ENCODE measurements around the gene KRTAP10-10. TPM values are rescaled to one million over a fixed set of nuclear protein-coding genes. Genes with fewer than 3 reads are reported as not detected.
"Not testable (repeated sequence)": the region's sequence is repeated elsewhere in the genome, so short reads cannot be mapped to it uniquely, and the experiment has no call there.

Gene KRTAP10-10
- total RNA-seq, 1 donor from 2014 or later = not detected

GRCh38 chr21:44590311-44590721 is 46.8 kb upstream of the KRTAP10-10 start:
- no peak overlapping the region for H2AFZ ChIP-seq (replicated peaks)
- H3K4me1 Mint-ChIP-seq = peaks cover 15% of the 10 kb centered on the region
- no peaks in the 10 kb centered on the region for H3F3A ChIP-seq (ENCODE audit: low read depth)
- H3K9ac ChIP-seq = no peak overlapping the region
- peaks cover 2% of the 10 kb centered on the region for H3K27me3 Mint-ChIP-seq (ENCODE audit: insufficient read depth, low read depth)
- no peaks in the 10 kb centered on the region for H3K9me3 ChIP-seq (ENCODE audit: low read depth)
- H3K36me3 Mint-ChIP-seq = no peaks in the 10 kb centered on the region
- no peak for DNase-seq (ENCODE audit: low spot score)
- H3K4me3 ChIP-seq = no peak overlapping the region
- H3K9me3 Mint-ChIP-seq = peaks cover 3% of the 10 kb centered on the region
- H3K79me2 ChIP-seq (ENCODE audit: low read depth) = no peaks in the 10 kb centered on the region
- TF ChIP-seq EZH2 (IDR thresholded peaks at IDR 0.05) (no peak), EZH2phosphoT487 (IDR thresholded peaks at IDR 0.05) (no peak), CTCF (IDR thresholded peaks at IDR 0.05) (no peak)
- H3K4me3 Mint-ChIP-seq = peak overlapping the region; percentile 41
- no peak overlapping the region for H3K27ac ChIP-seq
- H3K36me3 ChIP-seq = no peaks in the 10 kb centered on the region
- H3K4me1 ChIP-seq = peaks cover 5% of the 10 kb centered on the region
- H3K4me2 ChIP-seq = no peak overlapping the region
- H3K27ac Mint-ChIP-seq = no peak overlapping the region
- no peaks in the 10 kb centered on the region for H4K20me1 ChIP-seq (ENCODE audit: low read depth)
- no peaks in the 10 kb centered on the region for H3K27me3 ChIP-seq

- not testable (repeated sequence) for H3K27ac ChIP-seq; DNase-seq (ENCODE audit: low spot score); H4K20me1 ChIP-seq (ENCODE audit: low read depth); H2AFZ ChIP-seq (replicated peaks); H3K4me1 ChIP-seq; H3K9ac ChIP-seq; H3K4me3 Mint-ChIP-seq; H3F3A ChIP-seq (ENCODE audit: low read depth); H3K36me3 ChIP-seq; H3K4me2 ChIP-seq; H3K79me2 ChIP-seq (ENCODE audit: low read depth); H3K9me3 Mint-ChIP-seq; H3K27me3 Mint-ChIP-seq (ENCODE audit: insufficient read depth, low read depth); H3K27ac Mint-ChIP-seq; H3K9me3 ChIP-seq (ENCODE audit: low read depth); H3K27me3 ChIP-seq; H3K36me3 Mint-ChIP-seq; H3K4me3 ChIP-seq
- peaks cover 15% of the 10 kb centered on the region for H3K4me1 Mint-ChIP-seq
These were observed 46.0 kb upstream of the KRTAP10-10 start for GRCh38 chr21:44590897-44591800.

- H3K79me2 ChIP-seq (ENCODE audit: low read depth); DNase-seq (ENCODE audit: low spot score); H3K36me3 ChIP-seq; H3K9me3 ChIP-seq (ENCODE audit: low read depth); H3K27ac ChIP-seq; H3K4me1 ChIP-seq; H3K36me3 Mint-ChIP-seq; H3F3A ChIP-seq (ENCODE audit: low read depth); H3K4me3 Mint-ChIP-seq; H3K27me3 ChIP-seq; H3K9me3 Mint-ChIP-seq; H2AFZ ChIP-seq (replicated peaks); H3K27me3 Mint-ChIP-seq (ENCODE audit: insufficient read depth, low read depth); H3K4me3 ChIP-seq; H3K4me2 ChIP-seq; H4K20me1 ChIP-seq (ENCODE audit: low read depth); H3K9ac ChIP-seq; H3K27ac Mint-ChIP-seq: not testable (repeated sequence)
- H3K4me1 Mint-ChIP-seq = peaks cover 15% of the 10 kb centered on the region
These were observed 45.4 kb upstream of the KRTAP10-10 start for GRCh38 chr21:44591801-44592130.

- Histone ChIP-seq H3K4me1 (peaks cover 12% of the 10 kb centered on the region), H2AFZ (replicated peaks) (peak within 1 kb of the TSS; percentile 42), H3K9me3 (ENCODE audit: low read depth) (no peaks in the 10 kb centered on the region), H3K4me3 (no peak within 1 kb of the TSS), H3K36me3 (no peaks in the 10 kb centered on the region), H3K9ac (no peak within 1 kb of the TSS), H3K79me2 (ENCODE audit: low read depth) (no peaks in the 10 kb centered on the region), H3F3A (ENCODE audit: low read depth) (peaks cover 6% of the 10 kb centered on the region), H3K27me3 (no peaks in the 10 kb centered on the region), H3K4me2 (no peak within 1 kb of the TSS), H3K27ac (no peak within 1 kb of the TSS), H4K20me1 (ENCODE audit: low read depth) (no peaks in the 10 kb centered on the region)
- Mint-ChIP-seq H3K4me3 (no peak within 1 kb of the TSS), H3K27me3 (ENCODE audit: insufficient read depth, low read depth) (peaks cover 3% of the 10 kb centered on the region), H3K9me3 (no peaks in the 10 kb centered on the region), H3K4me1 (peaks cover 15% of the 10 kb centered on the region), H3K36me3 (no peaks in the 10 kb centered on the region), H3K27ac (peak within 1 kb of the TSS; percentile 62)
- DNase-seq (ENCODE audit: low spot score) = no peak
- TF ChIP-seq EZH2 (IDR thresholded peaks at IDR 0.05) (no peak), CTCF (IDR thresholded peaks at IDR 0.05) (no peak)
These were observed 44.5 kb upstream of the KRTAP10-10 start, which contains the start of gene KRTAP10-6 for GRCh38 chr21:44592446-44593311. TSS of gene KRTAP10-6 (minus strand) at chr21:44592505. CDS start at chr21:44592484, 21 bp downstream.

Measured in neural progenitor cell (in vitro differentiated cells).